HCT116 (cell line): ENCODE measurements around the gene PAK6. TPM values are rescaled to one million over a fixed set of nuclear protein-coding genes. Genes with fewer than 3 reads are reported as not detected.
A peak's percentile ranks its signal among the peaks of the same experiment; 100 is the strongest.

ENCODE experiments used
- ATAC-seq: fragments of 200-7000 bp; cut with Tn5 transposase; 2 replicates; pipeline ENCODE4 v1.9.1; 2020; ENCODE audit warnings: mild to moderate bottlenecking, moderate library complexity
- BruUV-seq: library from RNA; stranded (reverse); fragments of 400-500 nt; replicated peaks from 2 replicates; lab custom pipeline; 2021; lab: Mats Ljungman, UMichigan
- CTCF ChIA-PET: fragments of 300-600 bp; sonication (Branson Sonifier 250); formaldehyde crosslinking; loops from one replicate; lab custom pipeline; 2021; ENCODE audit warnings: antibody characterized with exemption; lab: Charles Lee
- POLR2A ChIA-PET: fragments of 300-600, 350-600 bp; sonication (Branson Sonifier 250); formaldehyde crosslinking; loops from one replicate; lab custom pipeline; 2021; ENCODE audit warnings: antibody characterized with exemption; lab: Charles Lee
- RAD21 ChIA-PET, 2 experiments: fragments of 300-600 bp; sonication (Branson Sonifier 250); formaldehyde crosslinking; loops; one replicate each; lab custom pipeline; 2023; ENCODE audit warnings: low total read pairs in 2 of 2; ENCODE audit not compliant: uncharacterized antibody in 2 of 2, unreplicated experiment in 2 of 2, low non-redundant PET in 1 of 2; lab: Charles Lee
- DNase-seq: peaks from one replicate; pipeline ENCODE4 v3.0.0-alpha.2; 2010; ENCODE audit warnings: low read depth, low spot score
- H2AFZ ChIP-seq: fragments of 200-600 bp; shearing (Covaris generic), sonication (generic); 2 replicates; pipeline ENCODE4 v1.6.1; 2017; ENCODE audit warnings: low read depth, mixed run types, mixed read lengths, antibody characterized with exemption, low read length; ENCODE audit not compliant: poor library complexity, severe bottlenecking
- H3K27ac ChIP-seq: 2 replicates; pipeline ENCODE4 v1.5.1; 2012; ENCODE audit warnings: low read depth, low read length
- H3K27me3 ChIP-seq: fragments of 200-600 bp; sonication (generic); 2 replicates; pipeline ENCODE4 v1.6.1; 2016; ENCODE audit warnings: mixed run types, low read length, mixed read lengths; ENCODE audit not compliant: insufficient read depth
- H3K36me3 ChIP-seq, 2 experiments: fragments of 200-500 bp in 1 of 2; fragments of 200-600 bp in 1 of 2; sonication (Bioruptor generic) in 1 of 2; sonication (generic) in 1 of 2; 2 replicates each; pipeline versions ENCODE4 v1.5.1 to v1.6.1; 2014 to 2016; ENCODE audit warnings: low read length in 2 of 2, inconsistent platforms in 1 of 2, mixed read lengths in 1 of 2, mixed run types in 1 of 2; ENCODE audit not compliant: insufficient read depth in 2 of 2, control insufficient read depth in 1 of 2
- H3K4me1 ChIP-seq, 2 experiments: fragments of 200-600 bp in 1 of 2; sonication (generic) in 1 of 2; 2 replicates each; pipeline versions ENCODE4 v1.5.1 to v1.6.1; 2012 to 2017; ENCODE audit warnings: low read length in 2 of 2, inconsistent platforms in 1 of 2, mild to moderate bottlenecking in 1 of 2, mixed read lengths in 1 of 2, mixed run types in 1 of 2, moderate library complexity in 1 of 2; ENCODE audit not compliant: insufficient read depth in 2 of 2, control insufficient read depth in 1 of 2
- H3K4me2 ChIP-seq: fragments of 200-600 bp; sonication (generic); 2 replicates; pipeline ENCODE4 v1.6.1; 2017; ENCODE audit warnings: mixed run types, low read length, mixed read lengths
- H3K4me3 ChIP-seq, 2 experiments: fragments of 200-600 bp in 1 of 2; sonication (generic) in 1 of 2; replicated peaks in 1 of 2; 2 replicates each; pipeline ENCODE4 v1.5.1; 2011 to 2016; ENCODE audit warnings: low read length in 2 of 2, control low read depth in 1 of 2, low read depth in 1 of 2, mild to moderate bottlenecking in 1 of 2, mixed read lengths in 1 of 2, mixed run types in 1 of 2
- H3K79me2 ChIP-seq: fragments of 200-600 bp; sonication (generic); 2 replicates; pipeline ENCODE4 v1.6.1; 2017; ENCODE audit warnings: mild to moderate bottlenecking, mixed run types, low read length, moderate library complexity, mixed read lengths; ENCODE audit not compliant: insufficient read depth
- H3K9ac ChIP-seq: fragments of 200-600 bp; sonication (generic); 2 replicates; pipeline ENCODE4 v1.6.1; 2016; ENCODE audit warnings: low read length, mixed read lengths
- H3K9me2 ChIP-seq: fragments of 200-600 bp; sonication (generic), shearing (Covaris generic); 2 replicates; pipeline ENCODE4 v1.6.1; 2017; ENCODE audit warnings: mixed run types, mild to moderate bottlenecking, moderate library complexity; ENCODE audit not compliant: insufficient read depth
- H3K9me3 ChIP-seq, 2 experiments: fragments of 200-500 bp in 1 of 2; fragments of 200-600 bp in 1 of 2; sonication (Bioruptor generic) in 1 of 2; sonication (generic) in 1 of 2; 2 replicates each; pipeline ENCODE4 v1.6.1; 2014 to 2017; ENCODE audit warnings: low read length in 2 of 2, mixed read lengths in 2 of 2, inconsistent platforms in 1 of 2, low read depth in 1 of 2, mild to moderate bottlenecking in 1 of 2, mixed run types in 1 of 2, moderate library complexity in 1 of 2; ENCODE audit not compliant: control insufficient read depth in 1 of 2, insufficient read depth in 1 of 2
- H4K20me1 ChIP-seq: fragments of 200-600 bp; sonication (generic), shearing (Covaris generic); 2 replicates; pipeline ENCODE4 v1.6.1; 2017; ENCODE audit warnings: mixed run types, mild to moderate bottlenecking, moderate library complexity; ENCODE audit not compliant: insufficient read depth
- CEBPB ChIP-seq: IDR thresholded peaks from 2 replicates; pipeline ENCODE4 v1.6.1; 2012; ENCODE audit warnings: low read depth
- CTCF ChIP-seq, 3 experiments: fragments of 200-600 bp in 1 of 3; sonication (generic) in 1 of 3; IDR thresholded peaks in 2 of 3; conservative IDR thresholded peaks in 1 of 3; 2 replicates each; pipeline ENCODE4 v1.5.1; 2012 to 2017; ENCODE audit warnings: low read depth in 2 of 3, low read length in 2 of 3, antibody characterized with exemption in 1 of 3, borderline replicate concordance in 1 of 3, control low read depth in 1 of 3, mild to moderate bottlenecking in 1 of 3, mixed read lengths in 1 of 3, mixed run types in 1 of 3, moderate library complexity in 1 of 3; ENCODE audit not compliant: insufficient read depth in 1 of 3
- RAD21 ChIP-seq: IDR thresholded peaks from 2 replicates; pipeline ENCODE4 v1.6.1; 2012; ENCODE audit warnings: low read depth, mild to moderate bottlenecking
- YY1 ChIP-seq: IDR thresholded peaks from 2 replicates; pipeline ENCODE4 v1.6.1; 2011; ENCODE audit warnings: low read length, low read depth, moderate library complexity, mild to moderate bottlenecking; ENCODE audit not compliant: insufficient replicate concordance; ENCODE audit errors: extremely low read depth
- intact Hi-C: fragments of 100-400 bp; cut with micrococcal nuclease; formaldehyde crosslinking; loops from 2 replicates; pipeline ENCODE4 v1.10.0; 2022
- total RNA-seq: library from RNA; stranded (reverse); gene quantifications from one replicate; pipeline ENCODE4 v1.2.1, GENCODE V29; 2021; ENCODE audit not compliant: unreplicated experiment

The PAK6 gene
- total RNA-seq, 1 experiment from 2014 or later, result 19.9 TPM

GRCh38 chr15:40274350-40275274 lies 35.7 kb downstream of the PAK6 start:
- Histone ChIP-seq H3K27me3 (no peaks in the 10 kb centered on the region), H3K4me1 (peaks cover 0 to 3% of the 10 kb centered on the region in 2 experiments; a peak in 1 of 4 replicates), H3K9me2 (no peaks in the 10 kb centered on the region), H4K20me1 (no peaks in the 10 kb centered on the region), H3K4me3 (no peak overlapping the region), H3K9me3 (no peaks in the 10 kb centered on the region), H3K4me2 (no peak overlapping the region), H3K79me2 (no peaks in the 10 kb centered on the region), H3K36me3 (no peaks in the 10 kb centered on the region; a peak in 1 of 4 replicates), H3K9ac (no peak overlapping the region), H2AFZ (no peak overlapping the region), H3K27ac (no peak overlapping the region)
- peak; percentile 56 for DNase-seq
- peak; percentile 97 for TF ChIP-seq RAD21
- TF ChIP-seq YY1, result peak; percentile 71
- no peak for TF ChIP-seq CEBPB
- peak; percentile 100 for TF ChIP-seq CTCF (IDR thresholded peaks at IDR 0.05 in 2 of 3, conservative IDR thresholded peaks at IDR 0.05 in 1 of 3; ENCODE audit: borderline replicate concordance in 1 of 3, insufficient read depth in 1 of 3, low read depth in 2 of 3, low read length in 2 of 3)
- intact Hi-C loops, result loop anchor here (1.0 to 10.0 kb wide), 4 partner anchors 57 to 1567 kb away; partner anchors contain the start of gene FSIP1
- RAD21 ChIA-PET, result interaction anchor here (0.7 to 3.4 kb wide), 4 partner anchors 56 to 235 kb away, joined by 3 to 19 read pairs (median 6); no protein-coding TSS in a partner anchor
- CTCF ChIA-PET, result interaction anchor here (0.6 to 6.6 kb wide), 33 partner anchors 9 to 490 kb away, joined by 3 to 194 read pairs (median 5); partner anchors contain the start of genes ANKRD63, PAK6 and SRP14
- POLR2A ChIA-PET, result interaction anchor here (1.3 kb wide), 1 partner anchor 57 kb away, joined by 4 read pairs; no protein-coding TSS in a partner anchor
- peak; percentile 63 for ATAC-seq
- no TSS peak for BruUV-seq
